ENCODE data around the gene KPNA5. TPM values are rescaled to one million over a fixed set of nuclear protein-coding genes. Genes with fewer than 3 reads are reported as not detected.

Gene KPNA5
- total RNA-seq, 2 experiments from 2014 or later, result 10.3 to 10.9 TPM

GRCh38 chr6:116773886-116774285, 92.9 kb downstream of the KPNA5 start:
- CTCF ChIA-PET, result no interaction called here
- Mint-ChIP-seq H3K27me3 (peaks cover 14% of the 10 kb centered on the region), H3K36me3 (ENCODE audit: low read depth) (no peaks in the 10 kb centered on the region), H3K27ac (no peak overlapping the region), H3K4me3 (no peak overlapping the region), H3K4me1 (ENCODE audit: low read depth) (no peaks in the 10 kb centered on the region), H3K9me3 (no peaks in the 10 kb centered on the region)
- POLR2A ChIA-PET, result no interaction called here
- no peak for DNase-seq
- no peak for TF ChIP-seq CTCF (IDR thresholded peaks at IDR 0.05)
- intact Hi-C loops (cut with micrococcal nuclease), result no loop called here
- ATAC-seq, result no peak

- Mint-ChIP-seq H3K36me3 (ENCODE audit: low read depth) (no peaks in the 10 kb centered on the region), H3K27ac (no peak overlapping the region), H3K9me3 (no peaks in the 10 kb centered on the region), H3K27me3 (peaks cover 7% of the 10 kb centered on the region), H3K4me1 (ENCODE audit: low read depth) (no peaks in the 10 kb centered on the region), H3K4me3 (no peak overlapping the region)
- no peak for ATAC-seq
- intact Hi-C loops (cut with micrococcal nuclease), result loop anchor here (5.0 kb wide), 1 partner anchor 68 kb away; no protein-coding TSS in a partner anchor
- ChIA-PET CTCF (interaction anchor here (1.0 to 1.8 kb wide), 2 partner anchors 12 to 189 kb away, joined by 4 read pairs; no protein-coding TSS in a partner anchor), POLR2A (no interaction called here)
- TF ChIP-seq CTCF (IDR thresholded peaks at IDR 0.05), result peak; percentile 57
- no peak for DNase-seq
Observed at GRCh38 chr6:116779573-116780164, 98.7 kb downstream of the KPNA5 start.

DNA sequence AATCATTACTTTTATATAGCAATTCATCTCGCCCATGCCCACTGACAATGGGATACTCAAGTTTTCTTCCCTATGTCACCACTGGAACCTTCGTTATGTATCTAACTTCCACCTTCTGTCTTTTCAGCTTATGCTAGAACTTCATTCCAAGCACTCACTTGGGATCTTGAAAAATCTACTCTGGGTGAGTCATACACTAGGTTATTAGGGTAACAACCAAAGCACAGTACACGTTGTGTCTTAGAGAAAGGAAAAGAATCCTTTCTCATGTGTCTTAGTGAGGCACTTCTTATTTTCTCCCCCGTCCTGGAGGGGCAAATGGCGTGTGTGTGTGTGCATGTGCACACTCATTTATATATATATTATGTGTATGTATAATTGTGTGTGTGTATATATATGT, 102.8 kb downstream of the KPNA5 start:
- no peaks in the 10 kb centered on the region for H3K4me1 Mint-ChIP-seq (ENCODE audit: low read depth)
- no peaks in the 10 kb centered on the region for H3K36me3 Mint-ChIP-seq (ENCODE audit: low read depth)
- H3K27ac Mint-ChIP-seq, result no peak overlapping the region
- H3K27me3 Mint-ChIP-seq, result peaks cover 6% of the 10 kb centered on the region
- H3K9me3 Mint-ChIP-seq, result no peaks in the 10 kb centered on the region
- intact Hi-C loops (cut with micrococcal nuclease), result loop anchor here (5.0 kb wide), 1 partner anchor 63 kb away; no protein-coding TSS in a partner anchor
- ChIA-PET POLR2A (interaction anchor here (0.6 kb wide), 1 partner anchor 91 kb away, joined by 3 read pairs; no protein-coding TSS in a partner anchor), CTCF (no interaction called here)
- DNase-seq, result no peak
- H3K4me3 Mint-ChIP-seq, result no peak overlapping the region
- ATAC-seq, result no peak
- TF ChIP-seq CTCF (IDR thresholded peaks at IDR 0.05), result no peak

Other genes starting within 250 kb of the KPNA5 start
- gene CALHM6, start 219.8 kb upstream of the KPNA5 start, total RNA-seq, result 10 to 100 TPM; 10.9 to 11.3 TPM
- not detected for gene CALHM5, start 169.6 kb upstream of the KPNA5 start, total RNA-seq
- not detected for gene TRAPPC3L, start 135.5 kb upstream of the KPNA5 start, total RNA-seq
- not detected for gene CALHM4, start 127.5 kb upstream of the KPNA5 start, total RNA-seq
- 10 to 100 TPM; 44.3 to 46.0 TPM for gene RWDD1, start 109.7 kb upstream of the KPNA5 start, total RNA-seq
- gene RSPH4A, start 64.7 kb upstream of the KPNA5 start, total RNA-seq, result under 1 TPM in 1 of 2 experiments, not detected in 1; 0.11 TPM
- gene ZUP1, start 12.4 kb upstream of the KPNA5 start, total RNA-seq, result 10 to 100 TPM; 25.9 to 28.4 TPM
- gene FAM162B, start 84.5 kb downstream of the KPNA5 start, total RNA-seq, result not detected
- gene GPRC6A, start 147.9 kb downstream of the KPNA5 start, total RNA-seq, result not detected
- gene RFX6, start 196.0 kb downstream of the KPNA5 start, total RNA-seq, result not detected